Liver (tissue), 9 donors: ENCODE results near the gene TBCCD1. TPM values are rescaled to one million over a fixed set of nuclear protein-coding genes. Genes with fewer than 3 reads are reported as not detected.

Source experiments
- DNase-seq: peaks from one replicate; pipeline ENCODE4 v3.0.0-alpha.2; 2017; ENCODE audit warnings: low spot score
- H3K27ac ChIP-seq, 2 donors: one replicate each; pipeline ENCODE4 v1.7.0; 2013; ENCODE audit warnings: inconsistent platforms in 2 of 2, low read length in 2 of 2, control low read depth in 1 of 2, low read depth in 1 of 2, mild to moderate bottlenecking in 1 of 2
- H3K27me3 ChIP-seq, 4 donors: one replicate each; pipeline versions ENCODE4 v1.6.1 to v1.7.0; 2013; ENCODE audit warnings: low read length in 3 of 4, inconsistent platforms in 1 of 4, mild to moderate bottlenecking in 1 of 4, moderate library complexity in 1 of 4; ENCODE audit not compliant: control insufficient read depth in 4 of 4, insufficient read depth in 4 of 4
- H3K36me3 ChIP-seq, 4 donors: one replicate each; pipeline versions ENCODE4 v1.6.1 to v1.7.0; 2013; ENCODE audit warnings: low read length in 3 of 4, mild to moderate bottlenecking in 3 of 4, low read depth in 1 of 4, moderate library complexity in 1 of 4; ENCODE audit not compliant: control insufficient read depth in 4 of 4, insufficient read depth in 3 of 4
- H3K4me1 ChIP-seq, 4 donors: one replicate each; pipeline versions ENCODE4 v1.6.1 to v1.7.0; 2013; ENCODE audit warnings: low read length in 3 of 4, mild to moderate bottlenecking in 3 of 4, moderate library complexity in 1 of 4; ENCODE audit not compliant: control insufficient read depth in 4 of 4, insufficient read depth in 4 of 4
- H3K4me3 ChIP-seq, 3 donors: one replicate each; pipeline versions ENCODE4 v1.6.1 to v1.7.0; 2013; ENCODE audit warnings: low read length in 3 of 3, control low read depth in 1 of 3, low read depth in 1 of 3, mild to moderate bottlenecking in 1 of 3
- H3K9ac ChIP-seq, 2 donors: one replicate each; pipeline ENCODE4 v1.7.0; 2013; ENCODE audit warnings: low read length in 2 of 2, mild to moderate bottlenecking in 2 of 2, moderate library complexity in 2 of 2, control low read depth in 1 of 2, low read depth in 1 of 2
- H3K9me3 ChIP-seq, 4 donors: one replicate each; pipeline versions ENCODE4 v1.6.1 to v1.7.0; 2013; ENCODE audit warnings: low read length in 3 of 4; ENCODE audit not compliant: control insufficient read depth in 4 of 4
- EGR1 ChIP-seq, 2 donors: IDR thresholded peaks; 2 replicates each; pipeline ENCODE4 v1.6.1; 2016 to 2018; ENCODE audit warnings: antibody characterized with exemption in 2 of 2, low read depth in 2 of 2
- FOXA1 ChIP-seq: IDR thresholded peaks from 2 replicates; pipeline ENCODE4 v1.6.1; 2016; ENCODE audit warnings: antibody characterized with exemption
- FOXA2 ChIP-seq: IDR thresholded peaks from 2 replicates; pipeline ENCODE4 v1.6.1; 2016; ENCODE audit warnings: antibody characterized with exemption
- GABPA ChIP-seq, 2 donors: IDR thresholded peaks in 1 of 2; conservative IDR thresholded peaks in 1 of 2; 2 replicates each; pipeline ENCODE4 v1.6.1; 2016; ENCODE audit warnings: antibody characterized with exemption in 2 of 2, mild to moderate bottlenecking in 1 of 2, moderate library complexity in 1 of 2
- HNF4A ChIP-seq, 2 donors: conservative IDR thresholded peaks; 2 replicates each; pipeline ENCODE4 v1.6.1; 2016; ENCODE audit warnings: antibody characterized with exemption in 2 of 2, mild to moderate bottlenecking in 2 of 2
- HNF4G ChIP-seq: IDR thresholded peaks from 2 replicates; pipeline ENCODE4 v1.6.1; 2016; ENCODE audit warnings: antibody characterized with exemption
- JUND ChIP-seq, 2 donors: IDR thresholded peaks; 2 replicates each; pipeline ENCODE4 v1.6.1; 2016; ENCODE audit warnings: antibody characterized with exemption in 2 of 2
- NR2F2 ChIP-seq: IDR thresholded peaks from 2 replicates; pipeline ENCODE4 v1.6.1; 2016; ENCODE audit warnings: antibody characterized with exemption
- RAD21 ChIP-seq, 2 donors: IDR thresholded peaks; 2 replicates each; pipeline ENCODE4 v1.6.1; 2016; ENCODE audit warnings: antibody characterized with exemption in 2 of 2, mild to moderate bottlenecking in 2 of 2
- REST ChIP-seq: IDR thresholded peaks from 2 replicates; pipeline ENCODE4 v1.6.1; 2016; ENCODE audit warnings: antibody characterized with exemption, mild to moderate bottlenecking
- RXRA ChIP-seq, 2 donors: IDR thresholded peaks; 2 replicates each; pipeline ENCODE4 v1.6.1; 2017 to 2018; ENCODE audit warnings: antibody characterized with exemption in 2 of 2, mild to moderate bottlenecking in 1 of 2
- SP1 ChIP-seq: IDR thresholded peaks from 2 replicates; pipeline ENCODE4 v1.6.1; 2018; ENCODE audit warnings: antibody characterized with exemption, mild to moderate bottlenecking
- TAF1 ChIP-seq: conservative IDR thresholded peaks from 2 replicates; pipeline ENCODE4 v1.6.1; 2016; ENCODE audit warnings: antibody characterized with exemption, mild to moderate bottlenecking
- YY1 ChIP-seq: IDR thresholded peaks from 2 replicates; pipeline ENCODE4 v1.6.1; 2016; ENCODE audit warnings: antibody characterized with exemption, mild to moderate bottlenecking
- ZBTB33 ChIP-seq: IDR thresholded peaks from 2 replicates; pipeline ENCODE4 v1.6.1; 2016; ENCODE audit warnings: antibody characterized with exemption
- WGBS: extraction: QIAGEN DNeasy Blood & Tissue Kit; methylation state at CpG from one replicate; pipeline ENCODE4 v1.1.7; 2013; 5-methylcytosine and 5-hydroxymethylcytosine counted together
- polyA plus RNA-seq, 2 donors: library from polyadenylated mRNA; stranded (reverse) in 1 of 2; unstranded in 1 of 2; fragments of 200-250 nt in 1 of 2; fragments of >200 nt in 1 of 2; fragmentation: Nextera tagmentation in 1 of 2; extraction: Ambion mirVana in 1 of 2; gene quantifications; one replicate each; pipeline versions ENCODE4 v1.2.1 to v1.2.3, GENCODE V29; 2013 to 2015
- total RNA-seq, 2 donors: library from RNA; depleted of rRNA; stranded (reverse); fragments of >200 nt; gene quantifications; one replicate each; pipeline ENCODE4 v1.2.3, GENCODE V29; 2014
- TF ChIP-seq, protein P1 (sequence below): IDR thresholded peaks from 2 replicates; pipeline ENCODE4 v1.6.1; 2016; ENCODE audit warnings: antibody characterized with exemption
- TF ChIP-seq, protein P2 (sequence below): fragments of 150-350 bp; IDR thresholded peaks from 2 replicates; pipeline ENCODE4 v1.5.1; 2017; ENCODE audit warnings: improper control_type of control experiment, low read depth, low read length; ENCODE audit not compliant: missing input control
- TF ChIP-seq, protein P3 (sequence below): IDR thresholded peaks from 2 replicates; pipeline ENCODE4 v1.6.1; 2016; ENCODE audit warnings: antibody characterized with exemption
- donor health status: healthy.
- donor health status: healthy.
- donor health status: healthy.
- donor health status: healthy.
- donor health status: healthy.

TBCCD1 gene
- total and polyA plus RNA-seq, 4 donors = 4.9 to 16.2 (median 10.6) TPM

- H3K9me3 ChIP-seq = no peaks in the 10 kb centered on the region
- H3K9ac ChIP-seq = peak overlapping the region; percentile 79 to 86
- H3K36me3 ChIP-seq = peaks cover 0 to 12% (median 9%) of the 10 kb centered on the region in 4 donors
- TF ChIP-seq ZBTB33 (no peak), HNF4A (conservative IDR thresholded peaks at IDR 0.05) (no peak), TAF1 (no peak), JUND (IDR thresholded peaks at IDR 0.05) (no peak), FOXA2 (no peak), HNF4G (no peak)
- peak overlapping the region; percentile 85 to 87 for H3K27ac ChIP-seq
- peaks cover 9 to 68% (median 42%) of the 10 kb centered on the region in 4 donors for H3K4me1 ChIP-seq
- WGBS = 25% methylated on average over 4 of the region's 4 CpGs
- no peaks in the 10 kb centered on the region for H3K27me3 ChIP-seq
- DNase-seq = no peak
- H3K4me3 ChIP-seq = peak overlapping the region; percentile 50 to 85 (median 71)
Measured at GRCh38 chr3:186613637-186614265, 46.6 kb upstream of the TBCCD1 start.

- Histone ChIP-seq H3K4me1 (peaks cover 10 to 67% (median 43%) of the 10 kb centered on the region in 4 donors), H3K9ac (peak within 1 kb of the TSS; percentile 79 to 86), H3K36me3 (peaks cover 0 to 6% (median 4%) of the 10 kb centered on the region in 4 donors), H3K27ac (peak within 1 kb of the TSS; percentile 85 to 87), H3K9me3 (no peaks in the 10 kb centered on the region), H3K4me3 (peak within 1 kb of the TSS; percentile 50 to 85 (median 71)), H3K27me3 (no peaks in the 10 kb centered on the region)
- WGBS = 35% methylated on average over 7 of the region's 7 CpGs
- TF ChIP-seq HNF4A (conservative IDR thresholded peaks at IDR 0.05) (peak; percentile 99), ZBTB33 (peak; percentile 88), RXRA (IDR thresholded peaks at IDR 0.05) (peak; percentile 85 to 95), FOXA2 (peak; percentile 90), HNF4G (peak; percentile 100), GABPA (IDR thresholded peaks at IDR 0.05 in 1 of 2, conservative IDR thresholded peaks at IDR 0.05 in 1 of 2) (peak in 1 of 2 donors; percentile 10), TAF1 (peak; percentile 90), SP1 (peak; percentile 99), JUND (IDR thresholded peaks at IDR 0.05) (peak; percentile 92 to 97), EGR1 (IDR thresholded peaks at IDR 0.05; ENCODE audit: low read depth in 2 of 2) (peak; percentile 53 to 91), FOXA1 (peak; percentile 94), RAD21 (IDR thresholded peaks at IDR 0.05) (peak; percentile 49 to 61), NR2F2 (no peak), REST (peak; percentile 88), YY1 (peak; percentile 86)
- TF ChIP-seq, protein P1, sequence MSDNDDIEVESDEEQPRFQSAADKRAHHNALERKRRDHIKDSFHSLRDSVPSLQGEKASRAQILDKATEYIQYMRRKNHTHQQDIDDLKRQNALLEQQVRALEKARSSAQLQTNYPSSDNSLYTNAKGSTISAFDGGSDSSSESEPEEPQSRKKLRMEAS = peak; percentile 89
- TF ChIP-seq, protein P2, sequence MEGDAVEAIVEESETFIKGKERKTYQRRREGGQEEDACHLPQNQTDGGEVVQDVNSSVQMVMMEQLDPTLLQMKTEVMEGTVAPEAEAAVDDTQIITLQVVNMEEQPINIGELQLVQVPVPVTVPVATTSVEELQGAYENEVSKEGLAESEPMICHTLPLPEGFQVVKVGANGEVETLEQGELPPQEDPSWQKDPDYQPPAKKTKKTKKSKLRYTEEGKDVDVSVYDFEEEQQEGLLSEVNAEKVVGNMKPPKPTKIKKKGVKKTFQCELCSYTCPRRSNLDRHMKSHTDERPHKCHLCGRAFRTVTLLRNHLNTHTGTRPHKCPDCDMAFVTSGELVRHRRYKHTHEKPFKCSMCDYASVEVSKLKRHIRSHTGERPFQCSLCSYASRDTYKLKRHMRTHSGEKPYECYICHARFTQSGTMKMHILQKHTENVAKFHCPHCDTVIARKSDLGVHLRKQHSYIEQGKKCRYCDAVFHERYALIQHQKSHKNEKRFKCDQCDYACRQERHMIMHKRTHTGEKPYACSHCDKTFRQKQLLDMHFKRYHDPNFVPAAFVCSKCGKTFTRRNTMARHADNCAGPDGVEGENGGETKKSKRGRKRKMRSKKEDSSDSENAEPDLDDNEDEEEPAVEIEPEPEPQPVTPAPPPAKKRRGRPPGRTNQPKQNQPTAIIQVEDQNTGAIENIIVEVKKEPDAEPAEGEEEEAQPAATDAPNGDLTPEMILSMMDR = no peak
- TF ChIP-seq, protein P3, sequence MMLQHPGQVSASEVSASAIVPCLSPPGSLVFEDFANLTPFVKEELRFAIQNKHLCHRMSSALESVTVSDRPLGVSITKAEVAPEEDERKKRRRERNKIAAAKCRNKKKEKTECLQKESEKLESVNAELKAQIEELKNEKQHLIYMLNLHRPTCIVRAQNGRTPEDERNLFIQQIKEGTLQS = peak; percentile 61
- DNase-seq = peak; percentile 72
Measured at GRCh38 chr3:186612721-186613636, 45.8 kb upstream of the TBCCD1 start, which contains the start of gene AHSG. Gene AHSG, plus strand, starts transcription at chr3:186613060. Its CDS starts 82 bp downstream, at chr3:186613142.
